Heart left ventricle (tissue), 13 donors: ENCODE data around the gene AGMO.

Source experiments
- POLR2A ChIP-seq, 2 donors: fragments of 450-650 bp; IDR thresholded peaks; one replicate each; pipeline ENCODE4 v1.6.1; 2017; ENCODE audit warnings: antibody characterized with exemption in 2 of 2, mild to moderate bottlenecking in 2 of 2, moderate library complexity in 2 of 2
- TF ChIP-seq, protein P1 (sequence below), 12 donors: fragments of 200-600 bp; sonication (generic) in 4 of 12; IDR thresholded peaks; one replicate each; pipeline versions ENCODE4 v1.5.0 to v1.8.0; 2018 to 2022; ENCODE audit warnings: antibody characterized with exemption in 12 of 12, mild to moderate bottlenecking in 5 of 12
- donor health status: ischemic (EF 13 %, LVEDD 7.1; RV severe dilation, severe dysfunction).
- donor health status: DM: no; HTN: yes; CAD: no.
- donor health status: DM: no; HTN: no; CAD: no.
- donor health status: ischemic (EF 25% LVEDD 6.9; RV normal size, moderate dysfunction).
- donor health status: ischemic (EF 25% LVEDD 5.7; RV mildly dilated, moderate dysfunction).
- donor health status: ischemic (EF 35%, LVEDD 5.7; RV mildly dilated, moderate dysfunction).
- donor health status: nonischemic (EF 11% LVEDD 7.7; RV severe dilation, severe dysfunction).
- donor health status: DM: yes; HTN: yes; CAD: no.
- donor health status: PGD.
- donor health status: ischemic (EF 29% LVEDD 5.4; RV normal size, mild dysfunction).
- donor health status: nonischemic (EF 23%, LVEDD 6.1; RV moderate dilation, normal function).

DNA sequence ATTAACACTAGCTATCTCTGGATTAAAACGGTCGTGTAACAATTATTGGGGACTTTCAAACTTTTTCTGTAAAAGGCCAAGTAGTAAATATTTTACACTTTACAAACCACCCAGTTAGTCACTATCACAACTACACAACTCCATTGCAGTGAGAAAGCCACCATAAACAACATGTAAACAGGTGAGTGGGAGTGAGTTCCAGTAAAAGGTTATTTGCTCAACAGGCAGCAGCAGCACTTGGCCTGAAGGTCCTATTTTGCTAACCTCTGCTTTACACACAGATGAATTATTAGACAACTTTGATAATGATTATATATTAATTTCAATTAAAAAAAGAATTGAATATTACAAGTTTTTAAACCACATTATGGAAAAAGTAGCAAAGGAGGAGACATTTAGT is 15.8 kb upstream of the AGMO start:
- TF ChIP-seq, protein P1, sequence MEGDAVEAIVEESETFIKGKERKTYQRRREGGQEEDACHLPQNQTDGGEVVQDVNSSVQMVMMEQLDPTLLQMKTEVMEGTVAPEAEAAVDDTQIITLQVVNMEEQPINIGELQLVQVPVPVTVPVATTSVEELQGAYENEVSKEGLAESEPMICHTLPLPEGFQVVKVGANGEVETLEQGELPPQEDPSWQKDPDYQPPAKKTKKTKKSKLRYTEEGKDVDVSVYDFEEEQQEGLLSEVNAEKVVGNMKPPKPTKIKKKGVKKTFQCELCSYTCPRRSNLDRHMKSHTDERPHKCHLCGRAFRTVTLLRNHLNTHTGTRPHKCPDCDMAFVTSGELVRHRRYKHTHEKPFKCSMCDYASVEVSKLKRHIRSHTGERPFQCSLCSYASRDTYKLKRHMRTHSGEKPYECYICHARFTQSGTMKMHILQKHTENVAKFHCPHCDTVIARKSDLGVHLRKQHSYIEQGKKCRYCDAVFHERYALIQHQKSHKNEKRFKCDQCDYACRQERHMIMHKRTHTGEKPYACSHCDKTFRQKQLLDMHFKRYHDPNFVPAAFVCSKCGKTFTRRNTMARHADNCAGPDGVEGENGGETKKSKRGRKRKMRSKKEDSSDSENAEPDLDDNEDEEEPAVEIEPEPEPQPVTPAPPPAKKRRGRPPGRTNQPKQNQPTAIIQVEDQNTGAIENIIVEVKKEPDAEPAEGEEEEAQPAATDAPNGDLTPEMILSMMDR (IDR thresholded peaks at IDR 0.05), result no peak
- no peak for TF ChIP-seq POLR2A (IDR thresholded peaks at IDR 0.05)
